AG04450 (cell line): Measurements from ENCODE around the gene RAMACL. TPM values are rescaled to one million over a fixed set of nuclear protein-coding genes. Genes with fewer than 3 reads are reported as not detected.

ENCODE experiments used
- CTCF ChIA-PET: fragments of 300-600, 350-600 bp; formaldehyde crosslinking; extraction: SDS; loops from one replicate; lab custom pipeline; 2022; ENCODE audit warnings: antibody characterized with exemption, inconsistent platforms; lab: Charles Lee
- POLR2A ChIA-PET: fragments of 350-600 bp; formaldehyde crosslinking; extraction: SDS; loops from one replicate; lab custom pipeline; 2021; ENCODE audit warnings: antibody characterized with exemption, inconsistent platforms; lab: Yijun Ruan, JAX
- DNase-seq: peaks from one replicate; pipeline ENCODE4 v3.0.0-alpha.2; 2011; ENCODE audit warnings: low read depth, low spot score
- H3K27ac ChIP-seq: one replicate; pipeline ENCODE4 v1.5.1; 2012; ENCODE audit warnings: low read depth, low read length, control low read depth
- H3K27me3 ChIP-seq: one replicate; pipeline ENCODE4 v1.6.0; 2012; ENCODE audit warnings: low read length; ENCODE audit not compliant: control insufficient read depth, insufficient read depth
- H3K4me3 ChIP-seq: 2 replicates; pipeline ENCODE4 v1.5.1; 2011; ENCODE audit warnings: mild to moderate bottlenecking, low read depth, low read length, control low read depth
- H3K9me3 ChIP-seq: 2 replicates; pipeline ENCODE4 v1.5.1; 2012; ENCODE audit warnings: low read length; ENCODE audit not compliant: control insufficient read depth, insufficient read depth
- CTCF ChIP-seq: IDR thresholded peaks from 2 replicates; pipeline ENCODE4 v1.5.1; 2011; ENCODE audit warnings: low read depth, low read length, control low read depth, inconsistent platforms
- polyA plus RNA-seq: library from polyadenylated mRNA; depleted of rRNA; stranded (reverse); fragments of >200 nt; gene quantifications from 2 replicates; pipeline ENCODE4 v1.2.3, GENCODE V29; 2011

Gene RAMACL
- polyA plus RNA-seq, 1 experiment: 0.77 TPM

DNA sequence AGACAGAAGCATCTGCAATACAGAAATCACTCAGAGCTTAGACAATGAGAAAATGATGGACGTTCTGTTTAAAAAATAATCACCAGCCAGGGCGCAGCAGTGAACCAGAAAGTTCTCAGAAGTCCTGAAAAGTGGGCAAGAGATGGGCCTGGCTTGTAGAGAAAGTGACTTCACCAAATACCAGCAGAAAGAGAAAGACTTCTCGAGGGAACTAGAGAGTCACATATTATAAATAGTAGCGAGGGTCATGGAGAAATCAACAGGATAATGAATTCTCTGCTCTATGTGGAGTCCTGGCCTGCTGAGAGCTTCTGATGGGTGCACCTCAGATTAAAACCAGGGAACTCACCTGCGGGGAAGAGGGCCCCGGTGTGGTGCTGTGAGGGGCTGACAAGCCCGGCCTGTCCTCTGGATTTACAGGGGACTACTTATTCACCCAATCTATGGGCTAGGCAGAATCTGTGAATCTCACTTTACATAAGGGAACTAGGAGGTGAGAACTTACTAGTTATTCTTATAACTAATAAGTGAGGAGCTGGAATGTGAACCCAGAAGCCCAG lies 5.6 kb upstream of the RAMACL start:
- CTCF ChIA-PET: no interaction called here
- TF ChIP-seq CTCF: no peak

GRCh38 chr6:166591026-166591425 lies 4.5 kb upstream of the RAMACL start:
- no peak for TF ChIP-seq CTCF
- no peak for DNase-seq
- H3K27me3 ChIP-seq: no peaks in the 10 kb centered on the region
- H3K9me3 ChIP-seq: no peaks in the 10 kb centered on the region
- POLR2A ChIA-PET: no interaction called here
- H3K27ac ChIP-seq: no peak overlapping the region
- H3K4me3 ChIP-seq: no peak overlapping the region
- CTCF ChIA-PET: no interaction called here

More for the DNA sequence above, 5.6 kb upstream of the RAMACL start:
- Histone ChIP-seq H3K9me3 (no peaks in the 10 kb centered on the region; the same call in 1 of the 2 replicates), H3K27ac (no peak overlapping the region), H3K4me3 (no peak overlapping the region), H3K27me3 (no peaks in the 10 kb centered on the region)
- POLR2A ChIA-PET: no interaction called here
- no peak for DNase-seq

GRCh38 chr6:166589786-166590574 lies 3.5 kb upstream of the RAMACL start:
- ChIA-PET POLR2A (no interaction called here), CTCF (no interaction called here)
- H3K9me3 ChIP-seq: no peaks in the 10 kb centered on the region
- no peak overlapping the region for H3K4me3 ChIP-seq
- no peak overlapping the region for H3K27ac ChIP-seq
- no peak for TF ChIP-seq CTCF
- no peaks in the 10 kb centered on the region for H3K27me3 ChIP-seq
- no peak for DNase-seq

DNA sequence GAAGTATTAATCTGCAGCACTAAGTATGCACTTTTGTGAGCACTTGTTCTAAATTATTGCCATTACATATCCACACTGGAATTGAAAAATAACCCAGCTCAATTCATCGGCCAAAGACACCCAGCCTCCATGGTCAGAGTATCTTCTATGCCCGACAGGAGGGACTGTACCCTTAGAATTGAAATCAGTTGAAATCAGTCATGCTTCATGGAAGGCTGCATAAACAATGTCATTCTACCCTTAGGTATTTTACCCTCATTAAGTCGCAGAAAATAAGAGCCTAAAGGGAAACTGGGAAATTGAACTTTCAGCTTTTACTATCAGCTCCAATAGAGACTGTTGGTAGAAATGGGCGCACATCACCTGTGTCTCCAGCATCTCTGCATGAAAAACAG lies 2.9 kb upstream of the RAMACL start:
- POLR2A ChIA-PET: interaction anchor here (1.0 kb wide), 1 partner anchor 17 kb away, joined by 4 read pairs; no protein-coding TSS in a partner anchor
- H3K27me3 ChIP-seq: no peaks in the 10 kb centered on the region
- no peak overlapping the region for H3K4me3 ChIP-seq
- no peak for TF ChIP-seq CTCF
- no peak overlapping the region for H3K27ac ChIP-seq
- CTCF ChIA-PET: no interaction called here
- no peak for DNase-seq
- no peaks in the 10 kb centered on the region for H3K9me3 ChIP-seq

- peak; percentile 33 for DNase-seq
- Histone ChIP-seq H3K27ac (peak overlapping the region; percentile 21), H3K27me3 (no peaks in the 10 kb centered on the region), H3K9me3 (no peaks in the 10 kb centered on the region), H3K4me3 (no peak overlapping the region)
- TF ChIP-seq CTCF: no peak
- ChIA-PET POLR2A (interaction anchor here (1.0 kb wide), 1 partner anchor 16 kb away, joined by 4 read pairs; no protein-coding TSS in a partner anchor), CTCF (no interaction called here)
Observed at GRCh38 chr6:166588691-166589336, 2.3 kb upstream of the RAMACL start.
